ENCODE data around the gene MMP17. TPM values are rescaled to one million over a fixed set of nuclear protein-coding genes. Genes with fewer than 3 reads are reported as not detected.
"Not testable (repeated sequence)": the region's sequence is repeated elsewhere in the genome, so short reads cannot be mapped to it uniquely, and the experiment has no call there.

The MMP17 gene
- polyA plus RNA-seq, 2 donors, result 1.8 to 2.0 TPM

DNA sequence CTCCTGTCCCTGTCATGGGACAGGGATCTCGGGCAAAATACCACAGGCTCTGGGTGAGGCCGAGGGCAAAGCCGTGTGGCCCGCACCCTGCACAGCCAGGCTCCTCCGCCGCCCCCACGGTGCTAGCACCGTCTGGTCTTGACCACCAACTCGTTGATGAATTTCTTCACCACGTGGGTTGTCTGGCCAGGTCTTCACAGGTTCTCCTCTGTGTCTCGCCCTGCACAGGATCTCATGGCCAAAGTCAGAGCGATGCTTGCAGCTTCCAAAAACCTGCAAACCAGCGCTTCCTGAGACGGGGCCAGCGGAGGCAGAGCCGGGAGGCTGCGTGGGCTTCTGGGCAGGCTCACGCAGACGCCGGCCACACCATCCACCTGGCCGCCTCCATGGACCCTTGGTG, 29.0 kb upstream of the MMP17 start:
- Histone ChIP-seq H3K4me1 (ENCODE audit: control insufficient read depth in 2 of 2, insufficient read depth in 2 of 2, low read length in 1 of 2) (peaks cover 5 to 15% of the 10 kb centered on the region in 2 donors), H3K4me3 (ENCODE audit: low read depth in 1 of 2, low read length in 2 of 2) (no peak overlapping the region), H3K27me3 (ENCODE audit: control insufficient read depth in 1 of 2, insufficient read depth in 2 of 2, low read length in 2 of 2) (no peaks in the 10 kb centered on the region), H3K9me3 (ENCODE audit: control insufficient read depth in 2 of 2, insufficient read depth in 1 of 2, low read depth in 1 of 2, low read length in 1 of 2) (no peaks in the 10 kb centered on the region), H3K36me3 (ENCODE audit: control insufficient read depth in 2 of 2, insufficient read depth in 2 of 2, low read length in 1 of 2) (peaks cover 10 to 42% of the 10 kb centered on the region in 2 donors), H3K27ac (ENCODE audit: low read depth in 2 of 2, low read length in 1 of 2) (no peak overlapping the region)
- WGBS, 2 donors, result 90 to 92% methylated on average over 21 of the region's 21 CpGs

- H3K27ac ChIP-seq (ENCODE audit: low read depth in 2 of 2, low read length in 1 of 2), result no peak overlapping the region
- H3K27me3 ChIP-seq (ENCODE audit: control insufficient read depth in 1 of 2, insufficient read depth in 2 of 2, low read length in 2 of 2), result no peaks in the 10 kb centered on the region
- H3K36me3 ChIP-seq (ENCODE audit: control insufficient read depth in 2 of 2, insufficient read depth in 2 of 2, low read length in 1 of 2), result peaks cover 10 to 42% of the 10 kb centered on the region in 2 donors
- H3K4me3 ChIP-seq (ENCODE audit: low read depth in 1 of 2, low read length in 2 of 2), result no peak overlapping the region
- 85 to 88% methylated on average over 29 of the region's 29 CpGs for WGBS, 2 donors
- H3K9me3 ChIP-seq (ENCODE audit: control insufficient read depth in 2 of 2, insufficient read depth in 1 of 2, low read depth in 1 of 2, low read length in 1 of 2), result no peaks in the 10 kb centered on the region
- H3K4me1 ChIP-seq (ENCODE audit: control insufficient read depth in 2 of 2, insufficient read depth in 2 of 2, low read length in 1 of 2), result peaks cover 5 to 14% of the 10 kb centered on the region in 2 donors
Observed at GRCh38 chr12:131799828-131800593, 28.2 kb upstream of the MMP17 start.

DNA sequence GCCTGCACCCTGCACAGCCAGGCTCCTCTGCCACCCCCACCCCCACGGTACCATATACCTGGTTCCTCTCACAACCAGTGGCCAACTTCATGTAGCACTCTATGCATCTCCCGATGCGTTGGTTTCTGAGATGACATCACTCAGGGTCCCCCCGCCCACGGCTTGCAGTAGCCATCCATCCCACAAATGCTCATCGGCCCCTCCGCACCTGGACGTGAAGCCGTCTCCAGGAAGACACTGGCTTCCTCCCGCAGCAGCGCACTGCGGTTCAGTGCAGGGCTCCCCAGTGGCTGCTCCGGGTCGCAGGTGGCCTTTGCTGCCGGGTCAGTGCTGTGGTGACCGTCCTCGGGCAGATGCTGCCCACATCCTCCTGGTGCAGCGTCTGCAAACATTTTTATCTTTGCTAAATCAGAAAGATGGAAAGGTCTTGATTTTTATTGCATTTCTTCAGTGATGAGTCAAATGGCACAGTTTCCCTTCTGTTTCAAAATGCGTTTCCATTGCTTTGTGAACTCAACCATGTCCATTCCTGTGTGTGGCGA, 27.5 kb upstream of the MMP17 start:
- Histone ChIP-seq H3K9me3 (ENCODE audit: control insufficient read depth in 2 of 2, insufficient read depth in 1 of 2, low read depth in 1 of 2, low read length in 1 of 2) (no peaks in the 10 kb centered on the region), H3K4me1 (ENCODE audit: control insufficient read depth in 2 of 2, insufficient read depth in 2 of 2, low read length in 1 of 2) (peaks cover 4 to 8% of the 10 kb centered on the region in 2 donors), H3K27ac (ENCODE audit: low read depth in 2 of 2, low read length in 1 of 2) (no peak overlapping the region), H3K36me3 (ENCODE audit: control insufficient read depth in 2 of 2, insufficient read depth in 2 of 2, low read length in 1 of 2) (peaks cover 10 to 42% of the 10 kb centered on the region in 2 donors), H3K4me3 (ENCODE audit: low read depth in 1 of 2, low read length in 2 of 2) (no peak overlapping the region), H3K27me3 (ENCODE audit: control insufficient read depth in 1 of 2, insufficient read depth in 2 of 2, low read length in 2 of 2) (no peaks in the 10 kb centered on the region)
- WGBS, 2 donors, result 85% methylated on average over 20 of the region's 20 CpGs

DNA sequence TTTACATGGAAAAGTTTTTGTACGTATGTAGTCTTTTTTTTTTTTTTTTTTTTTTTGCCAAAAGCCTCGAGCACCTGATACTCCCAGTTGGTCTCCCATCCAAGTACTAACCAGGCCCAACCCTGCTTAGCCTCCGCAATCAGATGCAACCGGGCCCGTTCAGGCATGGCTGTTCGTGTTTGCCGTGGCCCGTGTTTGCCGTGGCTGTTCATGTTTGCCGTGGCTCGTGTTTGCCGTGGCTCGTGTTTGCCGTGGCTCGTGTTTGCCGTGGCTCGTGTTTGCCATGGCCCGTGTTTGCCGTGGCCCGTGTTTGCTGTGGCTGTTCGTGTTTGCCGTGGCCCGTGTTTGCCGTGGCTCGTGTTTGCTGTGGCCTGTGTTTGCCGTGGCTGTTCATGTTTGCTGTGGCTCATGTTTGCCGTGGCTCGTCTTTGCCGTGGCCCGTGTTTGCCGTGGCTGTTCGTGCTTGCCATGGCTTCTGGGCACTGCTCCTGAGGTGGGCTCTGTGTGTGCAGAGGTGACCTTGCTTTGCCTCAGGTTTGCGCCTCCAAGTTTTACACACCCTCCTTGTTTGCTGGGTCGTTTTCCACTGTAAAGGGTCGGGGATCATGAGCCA, 26.8 kb upstream of the MMP17 start:
- 65 to 74% methylated on average over 33 to 35 of the region's 35 CpGs for WGBS, 2 donors

DNA sequence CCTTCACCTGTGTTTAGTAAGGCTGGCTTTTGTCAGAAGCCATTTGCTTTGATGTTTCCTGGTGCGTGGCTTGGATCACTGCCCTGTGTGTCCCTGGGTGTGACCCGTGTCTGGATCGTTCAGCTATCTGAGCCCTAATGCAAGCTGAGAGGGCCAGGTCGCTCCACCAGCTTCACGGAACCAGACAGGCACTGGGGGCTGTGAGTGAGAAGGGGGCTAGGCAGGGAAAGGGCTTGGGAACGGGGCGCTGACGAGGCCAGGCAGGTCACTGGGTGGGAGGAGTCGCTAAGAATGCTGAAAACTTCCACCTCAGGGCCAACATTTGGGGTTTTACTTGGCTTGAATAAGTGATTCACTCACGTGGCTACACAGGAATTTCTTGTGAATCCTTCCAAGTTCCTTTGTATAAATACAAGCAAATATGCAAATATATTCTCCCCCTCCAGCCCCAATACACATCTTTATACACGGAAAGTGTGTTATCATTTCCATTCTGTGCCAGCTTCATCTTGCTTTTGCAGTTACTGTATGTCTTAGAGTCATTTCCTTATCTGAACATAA, 24.2 kb upstream of the MMP17 start:
- 20 to 29% methylated on average over 11 of the region's 11 CpGs for WGBS, 2 donors
- H3K9me3 ChIP-seq (ENCODE audit: control insufficient read depth in 2 of 2, insufficient read depth in 1 of 2, low read depth in 1 of 2, low read length in 1 of 2), result no peaks in the 10 kb centered on the region
- H3K27ac ChIP-seq (ENCODE audit: low read depth in 2 of 2, low read length in 1 of 2), result peak overlapping the region in 1 of 2 donors; percentile 72
- H3K4me1 ChIP-seq (ENCODE audit: control insufficient read depth in 2 of 2, insufficient read depth in 2 of 2, low read length in 1 of 2), result peaks cover 3% of the 10 kb centered on the region in 2 donors
- H3K4me3 ChIP-seq (ENCODE audit: low read depth in 1 of 2, low read length in 2 of 2), result no peak overlapping the region
- peaks cover 4 to 23% of the 10 kb centered on the region in 2 donors for H3K36me3 ChIP-seq (ENCODE audit: control insufficient read depth in 2 of 2, insufficient read depth in 2 of 2, low read length in 1 of 2)
- no peaks in the 10 kb centered on the region for H3K27me3 ChIP-seq (ENCODE audit: control insufficient read depth in 1 of 2, insufficient read depth in 2 of 2, low read length in 2 of 2)

More for the DNA sequence above, 26.8 kb upstream of the MMP17 start:
- Histone ChIP-seq H3K4me1 (ENCODE audit: control insufficient read depth in 2 of 2, insufficient read depth in 2 of 2, low read length in 1 of 2) (peaks cover 3% of the 10 kb centered on the region in 2 donors), H3K4me3 (ENCODE audit: low read depth in 1 of 2, low read length in 2 of 2) (no peak overlapping the region), H3K27ac (ENCODE audit: low read depth in 2 of 2, low read length in 1 of 2) (no peak overlapping the region), H3K27me3 (ENCODE audit: control insufficient read depth in 1 of 2, insufficient read depth in 2 of 2, low read length in 2 of 2) (no peaks in the 10 kb centered on the region), H3K9me3 (ENCODE audit: control insufficient read depth in 2 of 2, insufficient read depth in 1 of 2, low read depth in 1 of 2, low read length in 1 of 2) (no peaks in the 10 kb centered on the region), H3K36me3 (ENCODE audit: control insufficient read depth in 2 of 2, insufficient read depth in 2 of 2, low read length in 1 of 2) (peaks cover 10 to 42% of the 10 kb centered on the region in 2 donors)

DNA sequence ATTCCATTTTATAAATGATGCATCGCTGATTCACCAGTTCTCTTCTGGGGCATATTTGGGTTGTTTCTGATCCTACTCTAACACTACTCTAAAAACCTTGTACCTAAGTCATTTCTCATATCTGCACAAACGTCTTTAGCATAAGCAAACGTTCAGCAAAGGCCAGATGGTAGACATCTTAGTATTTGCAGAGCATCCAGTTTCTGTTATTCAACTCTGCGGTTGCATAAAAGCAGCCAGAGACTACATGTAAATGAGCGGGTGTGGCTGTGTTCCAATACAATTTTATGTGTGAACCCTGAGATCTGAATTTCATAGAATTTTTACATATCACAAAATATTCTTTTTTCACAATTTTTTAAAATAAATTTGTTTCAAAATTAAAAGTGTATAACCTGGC, 22.8 kb upstream of the MMP17 start:
- WGBS, 2 donors, result 64 to 80% methylated on average over 5 of the region's 5 CpGs
- H3K9me3 ChIP-seq (ENCODE audit: control insufficient read depth in 2 of 2, insufficient read depth in 1 of 2, low read depth in 1 of 2, low read length in 1 of 2), result no peaks in the 10 kb centered on the region
- H3K4me1 ChIP-seq (ENCODE audit: control insufficient read depth in 2 of 2, insufficient read depth in 2 of 2, low read length in 1 of 2), result peaks cover 0 to 3% of the 10 kb centered on the region in 2 donors
- H3K27ac ChIP-seq (ENCODE audit: low read depth in 2 of 2, low read length in 1 of 2), result no peak overlapping the region
- H3K36me3 ChIP-seq (ENCODE audit: control insufficient read depth in 2 of 2, insufficient read depth in 2 of 2, low read length in 1 of 2), result peaks cover 4 to 14% of the 10 kb centered on the region in 2 donors
- no peaks in the 10 kb centered on the region for H3K27me3 ChIP-seq (ENCODE audit: control insufficient read depth in 1 of 2, insufficient read depth in 2 of 2, low read length in 2 of 2)
- H3K4me3 ChIP-seq (ENCODE audit: low read depth in 1 of 2, low read length in 2 of 2), result no peak overlapping the region

GRCh38 chr12:131806674-131807073, 21.5 kb upstream of the MMP17 start:
- Histone ChIP-seq H3K9me3 (ENCODE audit: control insufficient read depth in 2 of 2, insufficient read depth in 1 of 2, low read depth in 1 of 2, low read length in 1 of 2) (peaks cover 0 to 2% of the 10 kb centered on the region in 2 donors), H3K27me3 (ENCODE audit: control insufficient read depth in 1 of 2, insufficient read depth in 2 of 2, low read length in 2 of 2) (no peaks in the 10 kb centered on the region), H3K36me3 (ENCODE audit: control insufficient read depth in 2 of 2, insufficient read depth in 2 of 2, low read length in 1 of 2) (peaks cover 4 to 7% of the 10 kb centered on the region in 2 donors), H3K4me1 (ENCODE audit: control insufficient read depth in 2 of 2, insufficient read depth in 2 of 2, low read length in 1 of 2) (peaks cover 0 to 3% of the 10 kb centered on the region in 2 donors), H3K4me3 (ENCODE audit: low read depth in 1 of 2, low read length in 2 of 2) (no peak overlapping the region), H3K27ac (ENCODE audit: low read depth in 2 of 2, low read length in 1 of 2) (no peak overlapping the region)
- WGBS, 2 donors, result 70 to 75% methylated on average over 7 of the region's 7 CpGs

- peak overlapping the region; percentile 21 to 34 for H3K27ac ChIP-seq (ENCODE audit: low read depth in 2 of 2, low read length in 1 of 2)
- H3K36me3 ChIP-seq (ENCODE audit: control insufficient read depth in 2 of 2, insufficient read depth in 2 of 2, low read length in 1 of 2), result no peaks in the 10 kb centered on the region
- peaks cover 0 to 2% of the 10 kb centered on the region in 2 donors for H3K9me3 ChIP-seq (ENCODE audit: control insufficient read depth in 2 of 2, insufficient read depth in 1 of 2, low read depth in 1 of 2, low read length in 1 of 2)
- no peaks in the 10 kb centered on the region for H3K27me3 ChIP-seq (ENCODE audit: control insufficient read depth in 1 of 2, insufficient read depth in 2 of 2, low read length in 2 of 2)
- 68 to 72% methylated on average over 43 to 44 of the region's 44 CpGs for WGBS, 2 donors
- peak overlapping the region in 1 of 2 donors; percentile 31 for H3K4me3 ChIP-seq (ENCODE audit: low read depth in 1 of 2, low read length in 2 of 2)
- peaks cover 0 to 2% of the 10 kb centered on the region in 2 donors for H3K4me1 ChIP-seq (ENCODE audit: control insufficient read depth in 2 of 2, insufficient read depth in 2 of 2, low read length in 1 of 2)
Observed at GRCh38 chr12:131808744-131809371, 19.3 kb upstream of the MMP17 start.

DNA sequence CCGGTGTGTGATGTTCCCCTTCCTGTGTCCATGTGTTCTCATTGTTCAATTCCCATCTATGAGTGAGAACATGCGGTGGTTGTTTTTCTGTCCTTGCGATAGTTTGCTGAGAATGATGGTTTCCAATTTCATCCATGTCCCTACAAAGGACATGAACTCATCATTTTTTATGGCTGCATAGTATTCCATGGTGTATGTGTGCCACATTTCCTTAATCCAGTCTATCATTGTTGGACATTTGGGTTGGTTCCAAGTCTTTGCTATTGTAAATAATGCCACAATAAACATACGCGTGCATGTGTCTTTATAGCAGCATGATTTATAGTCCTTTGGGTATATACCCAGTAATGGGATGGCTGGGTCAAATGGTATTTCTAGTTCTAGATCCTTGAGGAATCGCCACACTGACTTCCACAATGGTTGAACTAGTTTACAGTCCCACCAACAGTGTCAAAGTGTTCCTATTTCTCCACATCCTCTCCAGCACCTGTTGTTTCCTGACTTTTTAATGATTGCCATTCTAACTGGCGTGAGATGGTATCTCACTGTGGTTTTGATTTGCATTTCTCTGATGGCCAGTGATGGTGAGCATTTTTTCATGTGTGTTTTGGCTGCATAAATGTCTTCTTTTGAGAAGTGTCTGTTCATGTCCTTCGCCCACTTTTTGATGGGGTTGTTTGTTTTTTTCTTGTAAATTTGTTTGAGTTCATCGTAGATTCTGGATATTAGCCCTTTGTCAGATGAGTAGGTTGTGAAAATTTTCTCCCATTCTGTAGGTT, 18.5 kb upstream of the MMP17 start:
- H3K4me3 ChIP-seq (ENCODE audit: low read depth in 1 of 2, low read length in 2 of 2); H3K27me3 ChIP-seq (ENCODE audit: control insufficient read depth in 1 of 2, insufficient read depth in 2 of 2, low read length in 2 of 2); H3K4me1 ChIP-seq (ENCODE audit: control insufficient read depth in 2 of 2, insufficient read depth in 2 of 2, low read length in 1 of 2); H3K27ac ChIP-seq (ENCODE audit: low read depth in 2 of 2, low read length in 1 of 2); H3K36me3 ChIP-seq (ENCODE audit: control insufficient read depth in 2 of 2, insufficient read depth in 2 of 2, low read length in 1 of 2); H3K9me3 ChIP-seq (ENCODE audit: control insufficient read depth in 2 of 2, insufficient read depth in 1 of 2, low read depth in 1 of 2, low read length in 1 of 2): not testable (repeated sequence)
- WGBS, 2 donors, result 86 to 87% methylated on average over 5 to 6 of the region's 9 CpGs
